SKM-1 (cell line): Measurements from ENCODE around the gene MOB3A.

Experiments used
- DNase-seq: peaks from one replicate; lab custom pipeline; 2025; ENCODE audit not compliant: unreplicated experiment; lab: John Stamatoyannopoulos, UW

Gene MOB3A

GRCh38 chr19:2047076-2047448, 49.1 kb downstream of the MOB3A start:
- DNase-seq, result no peak

GRCh38 chr19:2046046-2046907, 49.8 kb downstream of the MOB3A start:
- DNase-seq, result no peak

GRCh38 chr19:2045501-2046045, 50.6 kb downstream of the MOB3A start:
- no peak for DNase-seq

- DNase-seq, result no peak
These were observed 51.2 kb downstream of the MOB3A start for GRCh38 chr19:2044709-2045500.

GRCh38 chr19:2043961-2044708, 52.0 kb downstream of the MOB3A start:
- no peak for DNase-seq

- DNase-seq, result no peak
These were observed 52.9 kb downstream of the MOB3A start for GRCh38 chr19:2043251-2043641.

- no peak for DNase-seq
These were observed 53.5 kb downstream of the MOB3A start for GRCh38 chr19:2042485-2043250.

- DNase-seq, result no peak
These were observed 54.2 kb downstream of the MOB3A start for GRCh38 chr19:2041683-2042484.

- DNase-seq, result no peak
These were observed 54.8 kb downstream of the MOB3A start for GRCh38 chr19:2041433-2041682.

GRCh38 chr19:2040647-2041432, 55.3 kb downstream of the MOB3A start:
- no peak for DNase-seq

- DNase-seq, result no peak
These were observed 56.0 kb downstream of the MOB3A start for GRCh38 chr19:2039959-2040646.

- DNase-seq, result no peak
These were observed 56.8 kb downstream of the MOB3A start for GRCh38 chr19:2039089-2039958.

GRCh38 chr19:2038284-2039088, 57.6 kb downstream of the MOB3A start:
- no peak for DNase-seq

- no peak for DNase-seq
These were observed 58.4 kb downstream of the MOB3A start for GRCh38 chr19:2037651-2038255.

GRCh38 chr19:2036424-2036823, 59.7 kb downstream of the MOB3A start:
- DNase-seq, result no peak

GRCh38 chr19:2035590-2035991, 60.5 kb downstream of the MOB3A start:
- no peak for DNase-seq
